ENCODE results near the gene HADHB.

The HADHB gene

GRCh38 chr2:26212011-26212410 lies 32.7 kb upstream of the HADHB start:
- H3F3A ChIP-seq (ENCODE audit: insufficient read depth, low read length), result no peaks in the 10 kb centered on the region; the same call in 1 of the 2 replicates

GRCh38 chr2:26214759-26215158 lies 30.0 kb upstream of the HADHB start:
- no peaks in the 10 kb centered on the region for H3K4me1 ChIP-seq (ENCODE audit: insufficient read depth, low read length, severe bottlenecking)
- H2AFZ ChIP-seq (ENCODE audit: low read length), result no peak overlapping the region
- no peak overlapping the region for H3K9ac ChIP-seq (ENCODE audit: low read length)
- TF ChIP-seq EZH2 (IDR thresholded peaks at IDR 0.05; ENCODE audit: borderline replicate concordance, low read length), result no peak
- TF ChIP-seq CTCF (IDR thresholded peaks at IDR 0.05; ENCODE audit: low read length), result no peak
- H3K36me3 ChIP-seq (ENCODE audit: insufficient read depth, low read length), result peaks cover 83% of the 10 kb centered on the region
- no peaks in the 10 kb centered on the region for H3K9me2 ChIP-seq (ENCODE audit: low read depth, low read length)
- no peaks in the 10 kb centered on the region for H3K79me2 ChIP-seq (ENCODE audit: insufficient read depth, low read length)
- H3F3A ChIP-seq (ENCODE audit: insufficient read depth, low read length), result no peaks in the 10 kb centered on the region; the same call in 1 of the 2 replicates
- no peak overlapping the region for H3K4me3 ChIP-seq (ENCODE audit: low read depth, low read length, poor library complexity, severe bottlenecking)
- no peaks in the 10 kb centered on the region for H3K9me3 ChIP-seq (ENCODE audit: low read length)
- no peaks in the 10 kb centered on the region for H3K27me3 ChIP-seq (ENCODE audit: insufficient read depth, low read length)
- H3K27ac ChIP-seq (ENCODE audit: low read depth, low read length, poor library complexity, severe bottlenecking), result no peak overlapping the region
- H3K4me2 ChIP-seq (ENCODE audit: low read length), result no peak overlapping the region
- H4K20me1 ChIP-seq (ENCODE audit: insufficient read depth, low read length), result no peaks in the 10 kb centered on the region

More at GRCh38 chr2:26212011-26212410, 32.7 kb upstream of the HADHB start:
- Histone ChIP-seq H4K20me1 (ENCODE audit: insufficient read depth, low read length) (no peaks in the 10 kb centered on the region), H3K9ac (ENCODE audit: low read length) (no peak overlapping the region), H3K36me3 (ENCODE audit: insufficient read depth, low read length) (peaks cover 92% of the 10 kb centered on the region), H3K27me3 (ENCODE audit: insufficient read depth, low read length) (no peaks in the 10 kb centered on the region), H3K4me1 (ENCODE audit: insufficient read depth, low read length, severe bottlenecking) (no peaks in the 10 kb centered on the region), H3K9me3 (ENCODE audit: low read length) (no peaks in the 10 kb centered on the region), H2AFZ (ENCODE audit: low read length) (no peak overlapping the region), H3K79me2 (ENCODE audit: insufficient read depth, low read length) (no peaks in the 10 kb centered on the region), H3K4me3 (ENCODE audit: low read depth, low read length, poor library complexity, severe bottlenecking) (no peak overlapping the region), H3K9me2 (ENCODE audit: low read depth, low read length) (no peaks in the 10 kb centered on the region), H3K4me2 (ENCODE audit: low read length) (no peak overlapping the region), H3K27ac (ENCODE audit: low read depth, low read length, poor library complexity, severe bottlenecking) (no peak overlapping the region)
- TF ChIP-seq EZH2 (IDR thresholded peaks at IDR 0.05; ENCODE audit: borderline replicate concordance, low read length) (no peak), CTCF (IDR thresholded peaks at IDR 0.05; ENCODE audit: low read length) (no peak)

- Histone ChIP-seq H3F3A (ENCODE audit: insufficient read depth, low read length) (no peaks in the 10 kb centered on the region; the same call in 1 of the 2 replicates), H3K4me3 (ENCODE audit: low read depth, low read length, poor library complexity, severe bottlenecking) (no peak overlapping the region), H2AFZ (ENCODE audit: low read length) (no peak overlapping the region), H3K27ac (ENCODE audit: low read depth, low read length, poor library complexity, severe bottlenecking) (no peak overlapping the region), H4K20me1 (ENCODE audit: insufficient read depth, low read length) (no peaks in the 10 kb centered on the region), H3K79me2 (ENCODE audit: insufficient read depth, low read length) (no peaks in the 10 kb centered on the region), H3K9ac (ENCODE audit: low read length) (no peak overlapping the region), H3K4me2 (ENCODE audit: low read length) (no peak overlapping the region), H3K36me3 (ENCODE audit: insufficient read depth, low read length) (peaks cover 84% of the 10 kb centered on the region), H3K9me3 (ENCODE audit: low read length) (no peaks in the 10 kb centered on the region), H3K9me2 (ENCODE audit: low read depth, low read length) (no peaks in the 10 kb centered on the region), H3K27me3 (ENCODE audit: insufficient read depth, low read length) (no peaks in the 10 kb centered on the region), H3K4me1 (ENCODE audit: insufficient read depth, low read length, severe bottlenecking) (no peaks in the 10 kb centered on the region)
- TF ChIP-seq EZH2 (IDR thresholded peaks at IDR 0.05; ENCODE audit: borderline replicate concordance, low read length) (no peak), CTCF (IDR thresholded peaks at IDR 0.05; ENCODE audit: low read length) (no peak)
These were observed 28.9 kb upstream of the HADHB start for GRCh38 chr2:26215833-26216232.

All from OCI-LY1 (cell line).